Muscle layer of duodenum (tissue), 2 donors: ENCODE data around the gene SMG7.
A peak's percentile ranks its signal among the peaks of the same experiment; 100 is the strongest.

ENCODE experiments used
- H3K27ac ChIP-seq: one replicate; pipeline ENCODE4 v1.7.0; 2013; ENCODE audit warnings: mild to moderate bottlenecking, low read length
- H3K27me3 ChIP-seq: one replicate; pipeline ENCODE4 v1.7.0; 2013; ENCODE audit warnings: low read depth, mild to moderate bottlenecking, control low read depth, low read length
- H3K36me3 ChIP-seq, 2 donors: one replicate each; pipeline ENCODE4 v1.7.0; 2013; ENCODE audit warnings: low read length in 2 of 2, control low read depth in 1 of 2, mild to moderate bottlenecking in 1 of 2; ENCODE audit not compliant: insufficient read depth in 2 of 2, control insufficient read depth in 1 of 2
- H3K4me1 ChIP-seq, 2 donors: one replicate each; pipeline ENCODE4 v1.7.0; 2013; ENCODE audit warnings: low read length in 2 of 2, mild to moderate bottlenecking in 2 of 2, control low read depth in 1 of 2, moderate library complexity in 1 of 2; ENCODE audit not compliant: insufficient read depth in 2 of 2, control insufficient read depth in 1 of 2
- H3K4me3 ChIP-seq, 2 donors: one replicate each; pipeline ENCODE4 v1.7.0; 2013; ENCODE audit warnings: low read length in 2 of 2, low read depth in 1 of 2, mild to moderate bottlenecking in 1 of 2
- H3K9me3 ChIP-seq, 2 donors: one replicate each; pipeline ENCODE4 v1.7.0; 2013; ENCODE audit warnings: low read length in 2 of 2, control low read depth in 1 of 2, mild to moderate bottlenecking in 1 of 2; ENCODE audit not compliant: control insufficient read depth in 1 of 2
- donor health status: healthy.

SMG7 gene

GRCh38 chr1:183582021-183582713 lies 109.9 kb downstream of the SMG7 start:
- Histone ChIP-seq H3K27me3 (no peaks in the 10 kb centered on the region), H3K4me1 (peaks cover 0 to 5% of the 10 kb centered on the region in 2 donors), H3K9me3 (no peaks in the 10 kb centered on the region), H3K36me3 (no peaks in the 10 kb centered on the region), H3K4me3 (no peak overlapping the region), H3K27ac (no peak overlapping the region)

- Histone ChIP-seq H3K4me1 (peaks cover 0 to 5% of the 10 kb centered on the region in 2 donors), H3K27ac (no peak overlapping the region), H3K9me3 (no peaks in the 10 kb centered on the region), H3K36me3 (no peaks in the 10 kb centered on the region), H3K4me3 (no peak overlapping the region), H3K27me3 (no peaks in the 10 kb centered on the region)
Measured at GRCh38 chr1:183583466-183583865, 111.2 kb downstream of the SMG7 start.

- no peak overlapping the region for H3K27ac ChIP-seq
Measured at GRCh38 chr1:183584147-183584546, 111.8 kb downstream of the SMG7 start.

GRCh38 chr1:183585038-183585437 lies 112.7 kb downstream of the SMG7 start:
- Histone ChIP-seq H3K27me3 (no peaks in the 10 kb centered on the region), H3K9me3 (no peaks in the 10 kb centered on the region), H3K4me3 (no peak overlapping the region), H3K4me1 (peaks cover 0 to 5% of the 10 kb centered on the region in 2 donors), H3K36me3 (no peaks in the 10 kb centered on the region), H3K27ac (no peak overlapping the region)

More at GRCh38 chr1:183584147-183584546, 111.8 kb downstream of the SMG7 start:
- H3K4me1 ChIP-seq = peaks cover 0 to 5% of the 10 kb centered on the region in 2 donors
- H3K36me3 ChIP-seq = no peaks in the 10 kb centered on the region
- no peaks in the 10 kb centered on the region for H3K9me3 ChIP-seq
- H3K27me3 ChIP-seq = no peaks in the 10 kb centered on the region
- no peak overlapping the region for H3K4me3 ChIP-seq

GRCh38 chr1:183586455-183586854 lies 114.2 kb downstream of the SMG7 start:
- no peaks in the 10 kb centered on the region for H3K27me3 ChIP-seq
- H3K36me3 ChIP-seq = no peaks in the 10 kb centered on the region
- no peak overlapping the region for H3K4me3 ChIP-seq
- H3K4me1 ChIP-seq = peaks cover 0 to 5% of the 10 kb centered on the region in 2 donors
- H3K9me3 ChIP-seq = no peaks in the 10 kb centered on the region
- H3K27ac ChIP-seq = no peak overlapping the region

- Histone ChIP-seq H3K27me3 (no peaks in the 10 kb centered on the region), H3K27ac (no peak overlapping the region), H3K4me1 (peaks cover 0 to 5% of the 10 kb centered on the region in 2 donors)
Measured at GRCh38 chr1:183586926-183587325, 114.6 kb downstream of the SMG7 start.

GRCh38 chr1:183588827-183589226 lies 116.5 kb downstream of the SMG7 start:
- Histone ChIP-seq H3K36me3 (no peaks in the 10 kb centered on the region), H3K9me3 (no peaks in the 10 kb centered on the region), H3K4me3 (peak overlapping the region; percentile 47 to 55), H3K4me1 (no peaks in the 10 kb centered on the region), H3K27ac (peak overlapping the region; percentile 63), H3K27me3 (no peaks in the 10 kb centered on the region)

More at GRCh38 chr1:183586926-183587325, 114.6 kb downstream of the SMG7 start:
- no peaks in the 10 kb centered on the region for H3K36me3 ChIP-seq
- H3K9me3 ChIP-seq = no peaks in the 10 kb centered on the region
- H3K4me3 ChIP-seq = no peak overlapping the region

GRCh38 chr1:183589384-183589783 lies 117.1 kb downstream of the SMG7 start:
- Histone ChIP-seq H3K27ac (peak overlapping the region; percentile 63), H3K9me3 (no peaks in the 10 kb centered on the region), H3K4me3 (peak overlapping the region; percentile 47 to 55), H3K4me1 (no peaks in the 10 kb centered on the region), H3K27me3 (no peaks in the 10 kb centered on the region), H3K36me3 (no peaks in the 10 kb centered on the region)

- no peaks in the 10 kb centered on the region for H3K4me1 ChIP-seq
- no peaks in the 10 kb centered on the region for H3K36me3 ChIP-seq
- peak overlapping the region; percentile 47 to 55 for H3K4me3 ChIP-seq
- peak overlapping the region; percentile 63 for H3K27ac ChIP-seq
- H3K27me3 ChIP-seq = no peaks in the 10 kb centered on the region
- no peaks in the 10 kb centered on the region for H3K9me3 ChIP-seq
Measured at GRCh38 chr1:183589874-183590243, 117.6 kb downstream of the SMG7 start.

GRCh38 chr1:183590244-183591191 lies 118.2 kb downstream of the SMG7 start, which contains the start of gene NCF2:
TSS of gene NCF2 (minus strand) at chr1:183590459. CDS start at chr1:183590329, 130 bp downstream.
- H3K4me3 ChIP-seq = peak within 1 kb of the TSS; percentile 47 to 55
- H3K4me1 ChIP-seq = no peaks in the 10 kb centered on the region
- no peaks in the 10 kb centered on the region for H3K27me3 ChIP-seq
- peak within 1 kb of the TSS; percentile 63 for H3K27ac ChIP-seq
- no peaks in the 10 kb centered on the region for H3K9me3 ChIP-seq
- no peaks in the 10 kb centered on the region for H3K36me3 ChIP-seq

- no peak overlapping the region for H3K27ac ChIP-seq
Measured at GRCh38 chr1:183592733-183593132, 120.4 kb downstream of the SMG7 start.

More at GRCh38 chr1:183592733-183593132, 120.4 kb downstream of the SMG7 start:
- no peaks in the 10 kb centered on the region for H3K36me3 ChIP-seq
- peaks cover 0 to 2% of the 10 kb centered on the region in 2 donors for H3K4me1 ChIP-seq
- H3K4me3 ChIP-seq = no peak overlapping the region
- H3K27me3 ChIP-seq = no peaks in the 10 kb centered on the region
- H3K9me3 ChIP-seq = no peaks in the 10 kb centered on the region
